HepG2 (cell line): ENCODE measurements around the gene MYADML2. TPM values are rescaled to one million over a fixed set of nuclear protein-coding genes. Genes with fewer than 3 reads are reported as not detected.

Experiments
- CHCHD3 ChIP-seq: sonication (generic); formaldehyde crosslinking; IDR thresholded peaks from 2 replicates; pipeline ENCODE4 v1.8.0; 2022; ENCODE audit warnings: mild to moderate bottlenecking, missing genetic modification reagents, moderate library complexity
- FOXP1 ChIP-seq, 2 experiments: fragments of 450-650 bp in 1 of 2; IDR thresholded peaks; 2 replicates each; pipeline ENCODE4 v1.6.1; 2017 to 2018; ENCODE audit warnings: antibody characterized with exemption in 1 of 2
- NFATC3 ChIP-seq: sonication (generic); formaldehyde crosslinking; IDR thresholded peaks from 2 replicates; pipeline ENCODE4 v1.5.1; 2020; ENCODE audit warnings: mild to moderate bottlenecking, missing genetic modification reagents
- ONECUT2 ChIP-seq: sonication (generic); formaldehyde crosslinking; IDR thresholded peaks from 2 replicates; pipeline ENCODE4 v1.4.0; 2020; ENCODE audit warnings: missing genetic modification reagents
- PLRG1 ChIP-seq: fragments of 450-650 bp; conservative IDR thresholded peaks from 2 replicates; pipeline ENCODE4 v1.6.1; 2016
- POLR2AphosphoS5 ChIP-seq: IDR thresholded peaks from 2 replicates; pipeline ENCODE4 v1.6.1; 2012; ENCODE audit warnings: low read depth, low read length
- SIN3B ChIP-seq: fragments of 150-350 bp; IDR thresholded peaks from 2 replicates; pipeline ENCODE4 v1.6.1; 2014; ENCODE audit warnings: low read length
- ZNF10 ChIP-seq: sonication (generic); formaldehyde crosslinking; IDR thresholded peaks from 2 replicates; pipeline ENCODE4 v1.4.0; 2020; ENCODE audit warnings: mild to moderate bottlenecking, low read depth, missing genetic modification reagents, borderline replicate concordance
- ZNF276 ChIP-seq: sonication (generic); formaldehyde crosslinking; IDR thresholded peaks from 2 replicates; pipeline ENCODE4 v1.4.0; 2020; ENCODE audit warnings: mild to moderate bottlenecking, low read depth, missing genetic modification reagents
- ZNF562 ChIP-seq: sonication (generic); formaldehyde crosslinking; IDR thresholded peaks from 2 replicates; pipeline ENCODE4 v1.8.0; 2022; ENCODE audit warnings: missing genetic modification reagents, borderline replicate concordance
- ZNF766 ChIP-seq: sonication (generic); formaldehyde crosslinking; IDR thresholded peaks from 2 replicates; pipeline ENCODE4 v1.5.0; 2020; ENCODE audit warnings: missing genetic modification reagents, borderline replicate concordance
- ZSCAN21 ChIP-seq: sonication (generic); formaldehyde crosslinking; IDR thresholded peaks from 2 replicates; pipeline ENCODE4 v1.8.0; 2022; ENCODE audit warnings: mild to moderate bottlenecking, missing genetic modification reagents, moderate library complexity, borderline replicate concordance
- ZSCAN9 ChIP-seq: IDR thresholded peaks from 2 replicates; pipeline ENCODE4 v1.6.1; 2016; ENCODE audit warnings: borderline replicate concordance
- polyA plus RNA-seq, 8 experiments: library from polyadenylated mRNA; depleted of rRNA in 3 of 8; stranded (reverse) in 7 of 8; unstranded in 1 of 8; fragments of >200 nt; fragmentation: Illumina TruSeq in 4 of 8; extraction: Trizol in 4 of 8; gene quantifications; 2 replicates each; pipeline versions ENCODE4 v1.2.1 to v1.2.3, GENCODE V29; 2011 to 2016; ENCODE audit warnings: low read depth in 4 of 8, missing spikeins in 1 of 8, mixed read lengths in 1 of 8; ENCODE audit not compliant: insufficient read depth in 1 of 8
- total RNA-seq, 5 experiments: library from RNA; depleted of rRNA; stranded (reverse); fragments of >200 nt; fragmentation: Illumina TruSeq; extraction: Trizol; gene quantifications; 2 replicates each; pipeline ENCODE4 v1.2.3, GENCODE V29; 2016; ENCODE audit warnings: low read depth in 1 of 5
- TF ChIP-seq, protein P1 (sequence below): IDR thresholded peaks from 2 replicates; pipeline ENCODE4 v1.6.1; 2016; ENCODE audit warnings: low read depth, missing genetic modification reagents, missing compliant biosample characterization
- TF ChIP-seq, protein P2 (sequence below): sonication (generic); formaldehyde crosslinking; IDR thresholded peaks from 2 replicates; pipeline ENCODE4 v1.8.0; 2022; ENCODE audit warnings: missing genetic modification reagents, mild to moderate bottlenecking, borderline replicate concordance
- TF ChIP-seq, protein P3 (sequence below): sonication (generic); formaldehyde crosslinking; IDR thresholded peaks from 2 replicates; pipeline ENCODE4 v1.8.0; 2022; ENCODE audit warnings: missing genetic modification reagents, mild to moderate bottlenecking, moderate library complexity, borderline replicate concordance

The MYADML2 gene
- total and polyA plus RNA-seq, 2 of the 13 experiments (the other 11 are each of a cell fraction or from before 2014, with no cell fraction given), result not detected

GRCh38 chr17:81993729-81994592 lies 46.9 kb upstream of the MYADML2 start (continued):
- TF ChIP-seq, protein P1, sequence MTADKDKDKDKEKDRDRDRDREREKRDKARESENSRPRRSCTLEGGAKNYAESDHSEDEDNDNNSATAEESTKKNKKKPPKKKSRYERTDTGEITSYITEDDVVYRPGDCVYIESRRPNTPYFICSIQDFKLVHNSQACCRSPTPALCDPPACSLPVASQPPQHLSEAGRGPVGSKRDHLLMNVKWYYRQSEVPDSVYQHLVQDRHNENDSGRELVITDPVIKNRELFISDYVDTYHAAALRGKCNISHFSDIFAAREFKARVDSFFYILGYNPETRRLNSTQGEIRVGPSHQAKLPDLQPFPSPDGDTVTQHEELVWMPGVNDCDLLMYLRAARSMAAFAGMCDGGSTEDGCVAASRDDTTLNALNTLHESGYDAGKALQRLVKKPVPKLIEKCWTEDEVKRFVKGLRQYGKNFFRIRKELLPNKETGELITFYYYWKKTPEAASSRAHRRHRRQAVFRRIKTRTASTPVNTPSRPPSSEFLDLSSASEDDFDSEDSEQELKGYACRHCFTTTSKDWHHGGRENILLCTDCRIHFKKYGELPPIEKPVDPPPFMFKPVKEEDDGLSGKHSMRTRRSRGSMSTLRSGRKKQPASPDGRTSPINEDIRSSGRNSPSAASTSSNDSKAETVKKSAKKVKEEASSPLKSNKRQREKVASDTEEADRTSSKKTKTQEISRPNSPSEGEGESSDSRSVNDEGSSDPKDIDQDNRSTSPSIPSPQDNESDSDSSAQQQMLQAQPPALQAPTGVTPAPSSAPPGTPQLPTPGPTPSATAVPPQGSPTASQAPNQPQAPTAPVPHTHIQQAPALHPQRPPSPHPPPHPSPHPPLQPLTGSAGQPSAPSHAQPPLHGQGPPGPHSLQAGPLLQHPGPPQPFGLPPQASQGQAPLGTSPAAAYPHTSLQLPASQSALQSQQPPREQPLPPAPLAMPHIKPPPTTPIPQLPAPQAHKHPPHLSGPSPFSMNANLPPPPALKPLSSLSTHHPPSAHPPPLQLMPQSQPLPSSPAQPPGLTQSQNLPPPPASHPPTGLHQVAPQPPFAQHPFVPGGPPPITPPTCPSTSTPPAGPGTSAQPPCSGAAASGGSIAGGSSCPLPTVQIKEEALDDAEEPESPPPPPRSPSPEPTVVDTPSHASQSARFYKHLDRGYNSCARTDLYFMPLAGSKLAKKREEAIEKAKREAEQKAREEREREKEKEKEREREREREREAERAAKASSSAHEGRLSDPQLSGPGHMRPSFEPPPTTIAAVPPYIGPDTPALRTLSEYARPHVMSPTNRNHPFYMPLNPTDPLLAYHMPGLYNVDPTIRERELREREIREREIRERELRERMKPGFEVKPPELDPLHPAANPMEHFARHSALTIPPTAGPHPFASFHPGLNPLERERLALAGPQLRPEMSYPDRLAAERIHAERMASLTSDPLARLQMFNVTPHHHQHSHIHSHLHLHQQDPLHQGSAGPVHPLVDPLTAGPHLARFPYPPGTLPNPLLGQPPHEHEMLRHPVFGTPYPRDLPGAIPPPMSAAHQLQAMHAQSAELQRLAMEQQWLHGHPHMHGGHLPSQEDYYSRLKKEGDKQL (CRISPR knock-in tag), result no peak; the same call in 1 of the 2 replicates
- TF ChIP-seq ONECUT2 (no peak), ZNF766 (CRISPR knock-in tag) (0 out of 2 replicates have a peak, but pooled peaks have one; percentile 14), ZSCAN21 (CRISPR knock-in tag) (peak; percentile 70), ZSCAN9 (0 out of 2 replicates have a peak, but pooled peaks have one; percentile 17), NFATC3 (CRISPR knock-in tag) (no peak), FOXP1 (IDR thresholded peaks at IDR 0.05) (no peak), FOXP1 (CRISPR knock-in tag; IDR thresholded peaks at IDR 0.05) (no peak), CHCHD3 (CRISPR knock-in tag) (peak; percentile 87), PLRG1 (no peak), ZNF276 (CRISPR knock-in tag) (no peak; the same call in 1 of the 2 replicates), ZNF562 (no peak), POLR2AphosphoS5 (peak; percentile 70), ZNF10 (CRISPR knock-in tag) (no peak), SIN3B (no peak)
- TF ChIP-seq, protein P2, sequence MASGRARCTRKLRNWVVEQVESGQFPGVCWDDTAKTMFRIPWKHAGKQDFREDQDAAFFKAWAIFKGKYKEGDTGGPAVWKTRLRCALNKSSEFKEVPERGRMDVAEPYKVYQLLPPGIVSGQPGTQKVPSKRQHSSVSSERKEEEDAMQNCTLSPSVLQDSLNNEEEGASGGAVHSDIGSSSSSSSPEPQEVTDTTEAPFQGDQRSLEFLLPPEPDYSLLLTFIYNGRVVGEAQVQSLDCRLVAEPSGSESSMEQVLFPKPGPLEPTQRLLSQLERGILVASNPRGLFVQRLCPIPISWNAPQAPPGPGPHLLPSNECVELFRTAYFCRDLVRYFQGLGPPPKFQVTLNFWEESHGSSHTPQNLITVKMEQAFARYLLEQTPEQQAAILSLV (CRISPR knock-in tag), result peak; percentile 56; the same call in 1 of the 2 replicates
- TF ChIP-seq, protein P3, sequence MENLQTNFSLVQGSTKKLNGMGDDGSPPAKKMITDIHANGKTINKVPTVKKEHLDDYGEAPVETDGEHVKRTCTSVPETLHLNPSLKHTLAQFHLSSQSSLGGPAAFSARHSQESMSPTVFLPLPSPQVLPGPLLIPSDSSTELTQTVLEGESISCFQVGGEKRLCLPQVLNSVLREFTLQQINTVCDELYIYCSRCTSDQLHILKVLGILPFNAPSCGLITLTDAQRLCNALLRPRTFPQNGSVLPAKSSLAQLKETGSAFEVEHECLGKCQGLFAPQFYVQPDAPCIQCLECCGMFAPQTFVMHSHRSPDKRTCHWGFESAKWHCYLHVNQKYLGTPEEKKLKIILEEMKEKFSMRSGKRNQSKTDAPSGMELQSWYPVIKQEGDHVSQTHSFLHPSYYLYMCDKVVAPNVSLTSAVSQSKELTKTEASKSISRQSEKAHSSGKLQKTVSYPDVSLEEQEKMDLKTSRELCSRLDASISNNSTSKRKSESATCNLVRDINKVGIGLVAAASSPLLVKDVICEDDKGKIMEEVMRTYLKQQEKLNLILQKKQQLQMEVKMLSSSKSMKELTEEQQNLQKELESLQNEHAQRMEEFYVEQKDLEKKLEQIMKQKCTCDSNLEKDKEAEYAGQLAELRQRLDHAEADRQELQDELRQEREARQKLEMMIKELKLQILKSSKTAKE (CRISPR knock-in tag), result no peak; the same call in 1 of the 2 replicates
